HG03520 (cell line): ENCODE data around the gene CD33.

Source experiments
- ATAC-seq: cut with Tn5 transposase; IDR thresholded peaks from one replicate; pipeline ENCODE4 v1.9.1; 2021; ENCODE audit warnings: mild to moderate bottlenecking, moderate library complexity; ENCODE audit not compliant: unreplicated experiment

CD33 gene

DNA sequence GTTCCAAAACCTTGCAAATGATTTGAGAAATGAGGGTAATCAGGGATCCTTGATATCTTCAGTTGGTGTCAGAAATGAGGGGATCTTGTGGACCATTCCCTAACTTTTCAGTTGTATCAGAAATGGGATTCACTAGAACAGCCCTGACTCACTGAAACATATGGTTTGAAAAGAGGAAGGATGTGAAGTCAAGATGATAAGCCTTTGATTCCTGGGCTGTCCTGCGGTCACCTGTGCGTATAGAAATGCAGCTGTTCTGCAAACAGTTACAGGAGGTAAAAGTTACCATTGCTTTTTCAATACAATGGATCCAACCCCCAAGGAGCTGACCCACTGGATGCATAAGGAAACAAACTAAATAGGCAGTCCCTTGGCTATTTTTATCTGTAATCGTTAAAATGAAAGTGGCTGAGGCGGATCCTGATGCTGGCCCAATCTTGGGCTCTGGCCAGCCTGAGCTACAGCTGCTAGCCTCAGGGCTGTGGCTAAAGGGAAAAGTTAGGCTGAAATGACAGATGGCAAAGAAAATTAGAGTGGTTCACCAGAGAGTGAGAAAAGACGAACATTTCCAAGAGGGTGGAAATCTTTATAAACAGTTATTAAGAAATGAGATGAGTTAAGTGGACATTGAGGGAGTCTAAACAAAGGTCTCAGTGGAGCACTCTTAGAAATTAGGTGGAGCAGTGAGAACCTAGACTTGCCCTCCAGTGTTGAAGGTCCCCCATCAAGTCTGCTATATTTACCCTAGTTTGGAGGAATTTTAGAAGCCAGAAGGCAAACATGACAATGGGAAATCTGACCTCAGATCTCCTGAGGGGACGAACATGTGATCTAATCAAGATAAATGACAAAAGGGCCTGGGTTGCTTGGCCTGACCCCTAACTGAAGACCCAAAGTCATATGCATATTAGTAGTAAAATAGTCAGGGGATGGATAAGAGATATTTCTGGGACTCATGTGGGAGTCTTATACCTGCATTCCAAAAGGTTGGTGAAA is 33.6 kb downstream of the CD33 start:
- ATAC-seq = no peak

DNA sequence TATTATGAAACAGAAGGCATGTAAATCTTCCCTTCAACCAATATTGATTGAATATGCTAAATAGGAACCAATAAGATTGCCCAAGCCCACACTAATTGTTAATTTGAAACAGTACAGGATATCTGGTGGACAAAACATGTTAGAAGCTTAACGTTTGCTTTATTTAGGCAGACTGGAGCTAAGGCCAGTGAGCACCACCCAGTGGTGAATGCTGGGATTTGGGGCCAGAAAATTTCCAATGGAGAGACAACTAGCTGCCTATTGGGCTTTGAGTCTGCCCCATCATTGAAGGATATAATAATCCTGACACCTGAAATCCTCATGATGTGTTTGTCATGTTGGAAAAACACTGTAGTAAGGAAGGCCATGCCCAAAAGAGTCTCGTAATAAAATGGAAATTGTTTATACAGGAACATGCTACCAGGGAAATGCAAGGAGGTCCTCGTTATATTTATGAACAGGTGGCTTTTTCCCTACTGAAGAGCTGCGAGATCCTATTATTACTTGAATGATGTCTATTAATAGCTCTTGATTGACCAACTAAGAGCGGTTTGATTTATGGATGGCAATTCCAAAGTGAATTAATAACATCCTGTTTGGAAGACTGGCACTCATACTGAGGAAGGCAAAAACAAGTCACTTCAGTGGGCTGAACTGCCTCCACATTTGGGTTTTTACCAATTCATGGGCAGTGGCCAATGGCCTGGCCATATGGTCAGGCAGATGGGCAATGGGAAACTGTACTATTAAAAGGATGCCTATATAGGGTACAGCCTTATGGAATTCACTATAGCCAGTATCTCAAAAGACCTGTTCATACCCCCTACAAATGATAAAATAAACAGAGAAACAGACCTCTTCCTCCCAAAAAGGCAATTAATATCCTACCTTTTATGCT is 34.7 kb downstream of the CD33 start:
- no peak for ATAC-seq

DNA sequence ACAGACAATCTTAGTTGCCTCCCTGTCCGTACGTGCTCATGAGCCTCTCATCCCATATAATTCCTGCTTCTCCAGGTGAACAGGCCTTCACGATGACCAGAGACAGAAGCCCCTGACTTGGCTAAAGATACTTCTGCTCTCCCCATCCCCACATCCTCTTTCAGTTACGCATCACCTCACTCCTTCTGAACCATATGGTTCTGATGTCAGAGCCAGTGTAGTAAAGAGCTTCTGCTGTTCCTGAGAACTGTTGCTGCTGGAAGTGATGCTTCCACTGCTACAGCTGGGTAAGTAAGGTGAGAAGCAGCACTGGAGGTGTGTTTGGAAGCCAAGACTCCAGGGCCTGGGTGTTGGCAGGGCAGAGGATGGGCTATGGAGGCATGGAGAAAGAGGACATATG is 38.9 kb downstream of the CD33 start:
- ATAC-seq = no peak

DNA sequence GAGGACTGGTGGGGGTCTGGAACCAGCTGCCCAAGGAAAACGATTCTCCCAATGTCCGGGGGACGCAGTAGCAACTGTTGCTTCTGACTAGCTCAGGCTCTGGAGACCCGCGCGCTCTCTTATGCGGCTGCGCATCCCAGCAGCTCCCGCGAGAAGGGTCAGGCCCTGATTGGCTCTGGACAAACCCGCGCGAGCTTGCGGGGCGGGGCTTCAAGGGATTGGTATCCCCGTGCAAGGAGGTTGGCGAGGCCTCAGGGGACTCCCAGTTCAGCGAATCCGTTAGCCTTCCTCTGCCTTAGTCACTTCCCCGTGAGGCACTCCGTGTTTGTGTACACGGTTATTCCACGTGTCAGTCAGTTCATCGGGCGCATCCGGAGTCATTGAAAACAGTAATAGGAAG is 46.2 kb downstream of the CD33 start:
- no peak for ATAC-seq

DNA sequence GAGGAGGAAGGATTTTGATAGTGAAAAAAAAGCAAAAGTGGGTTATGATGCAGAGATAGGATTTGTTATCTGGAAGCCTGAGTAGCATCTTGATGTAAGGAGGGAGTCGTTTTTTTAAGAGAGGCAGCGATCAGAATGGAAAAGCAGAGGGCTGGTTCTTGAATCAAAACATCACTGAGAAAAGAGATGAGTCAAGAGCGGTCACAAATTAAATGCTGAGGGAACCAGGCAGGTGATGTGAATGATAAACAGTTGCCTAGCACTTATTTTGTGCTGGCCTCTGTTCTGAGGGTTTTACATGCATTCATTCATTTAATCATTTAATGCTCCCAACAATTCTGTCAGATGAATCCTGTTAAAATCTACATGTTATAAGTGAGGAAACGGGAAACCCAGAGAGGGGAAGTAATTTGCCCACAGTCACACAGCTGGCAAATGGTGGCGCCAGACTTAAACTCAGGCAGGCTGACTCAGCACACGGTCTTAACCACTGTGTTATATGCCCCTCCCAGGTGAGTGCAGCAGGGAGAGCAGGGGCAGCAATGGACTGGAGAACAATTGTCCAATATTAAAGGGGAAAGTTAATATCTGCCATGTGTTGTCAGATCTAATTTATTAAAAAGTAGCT is 47.4 kb downstream of the CD33 start:
- no peak for ATAC-seq

DNA sequence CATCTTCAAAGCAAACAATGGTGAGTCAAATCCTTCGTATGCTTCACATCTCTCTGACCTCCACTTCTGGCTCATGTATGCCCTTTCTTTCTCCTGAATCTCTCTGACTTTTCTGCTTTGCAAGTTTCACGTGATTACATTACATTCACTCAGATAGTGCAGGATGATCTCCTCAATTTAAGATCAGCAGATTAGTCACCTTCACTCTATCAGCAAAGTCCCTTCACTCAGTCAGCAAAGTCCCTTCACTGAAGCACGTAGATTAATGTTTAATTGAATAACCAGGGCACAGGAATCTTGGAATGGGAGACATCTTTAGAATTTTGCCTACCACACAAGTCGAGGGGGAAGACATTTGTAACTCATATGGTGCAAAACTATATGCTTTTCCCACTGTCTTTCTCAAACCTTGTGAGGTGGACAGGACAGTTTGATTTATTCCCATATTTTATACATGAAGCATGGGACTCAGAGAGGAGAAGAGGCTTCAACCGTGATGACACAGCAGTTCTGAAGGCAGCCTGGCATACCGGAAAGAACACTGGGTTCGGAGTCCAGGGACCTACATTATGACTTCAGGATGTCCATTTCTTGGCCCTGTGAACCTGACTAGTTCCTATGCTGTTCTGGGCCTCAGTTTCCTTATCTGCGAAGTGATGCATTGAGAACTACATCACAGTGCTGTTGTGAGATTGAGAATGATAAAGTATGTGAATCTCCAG is 49.3 kb downstream of the CD33 start:
- ATAC-seq = no peak

DNA sequence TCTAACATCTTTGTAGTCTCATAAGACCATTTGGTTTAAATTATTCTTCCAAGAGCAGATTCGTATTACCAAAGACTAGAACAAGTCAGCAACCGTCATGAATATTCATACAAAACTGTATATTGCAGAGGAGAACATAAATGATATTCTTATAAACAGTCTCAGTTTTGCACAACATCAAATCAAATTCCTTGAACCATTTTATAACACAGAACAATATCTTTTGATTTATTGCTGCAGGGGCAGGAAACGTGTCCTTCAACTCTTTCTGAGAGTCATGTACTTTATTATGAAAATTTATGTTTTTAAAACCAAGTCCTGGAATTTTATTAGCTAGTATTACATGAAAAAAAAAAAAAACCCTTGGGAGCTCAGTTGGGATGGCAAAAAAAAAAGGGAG is 52.2 kb downstream of the CD33 start:
- no peak for ATAC-seq

DNA sequence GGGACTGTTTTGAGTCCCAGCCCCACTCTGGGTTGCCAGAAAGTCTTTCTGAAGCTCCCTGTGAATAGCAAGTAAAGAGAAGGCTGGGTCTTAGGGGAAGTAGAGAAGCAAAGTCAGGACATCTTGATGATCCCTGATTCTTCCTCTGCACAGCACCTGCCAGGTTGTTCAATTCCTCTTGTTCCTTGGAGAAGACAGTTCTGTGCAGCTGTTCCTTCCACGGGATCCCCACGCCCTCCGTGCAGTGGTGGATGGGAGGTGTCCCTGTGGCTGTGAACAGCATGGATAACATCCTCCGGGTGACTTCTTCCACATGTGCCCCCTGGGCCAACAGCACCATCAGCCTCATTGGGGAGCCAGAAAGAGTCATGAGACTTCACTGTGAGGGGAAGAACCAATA is 57.5 kb downstream of the CD33 start:
- no peak for ATAC-seq

DNA sequence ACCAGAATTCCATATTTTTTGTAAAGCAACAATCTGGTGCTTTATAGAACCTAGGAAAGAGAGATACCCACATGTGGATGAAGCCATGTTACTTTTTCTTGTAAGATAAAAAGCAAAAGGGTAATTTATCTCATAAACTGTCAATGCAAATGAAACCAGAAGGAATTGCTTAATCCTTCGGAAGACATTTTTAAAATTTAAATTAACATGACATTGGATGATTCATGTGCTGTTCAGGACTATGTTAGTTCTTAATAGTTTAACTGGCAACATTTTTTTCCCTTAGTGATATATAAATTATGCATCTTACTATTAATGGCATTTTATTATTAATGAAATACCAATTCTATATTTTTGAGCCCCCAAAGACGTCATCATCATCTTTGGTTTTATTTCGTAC is 60.8 kb downstream of the CD33 start:
- no peak for ATAC-seq
